IPS-NIHi7 (cell line): ENCODE measurements around the gene CTNNBIP1.
"Not testable (repeated sequence)": the region's sequence is repeated elsewhere in the genome, so short reads cannot be mapped to it uniquely, and the experiment has no call there.

Experiments used
- DNase-seq: peaks from one replicate; pipeline ENCODE4 v3.0.0; 2012; ENCODE audit warnings: mixed read lengths; ENCODE audit errors: extremely low spot score

The CTNNBIP1 gene, protein sequence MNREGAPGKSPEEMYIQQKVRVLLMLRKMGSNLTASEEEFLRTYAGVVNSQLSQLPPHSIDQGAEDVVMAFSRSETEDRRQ

DNA sequence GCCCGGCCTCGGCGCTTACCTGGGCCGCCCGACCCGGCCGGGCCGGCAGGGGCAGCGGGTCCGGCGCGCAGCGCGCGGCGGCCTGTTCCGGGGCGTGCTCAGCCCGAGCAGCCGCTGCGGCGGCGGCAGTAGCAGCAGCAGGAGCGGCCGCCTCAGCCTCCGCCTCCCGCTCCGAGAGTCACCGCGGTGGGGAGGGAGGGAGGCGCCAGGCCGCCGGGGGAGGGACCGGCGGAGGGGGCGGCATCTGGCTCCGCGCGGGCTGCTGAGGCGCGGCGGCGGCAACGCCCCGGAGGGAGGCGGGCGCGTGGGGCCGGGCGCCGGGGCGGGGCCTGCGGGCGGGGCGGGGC lies at the start of gene CTNNBIP1:
Gene CTNNBIP1 (minus strand): TSS at position 194 of the 347 bp plus-strand sequence. CDS start 38,205 bp downstream, outside the sequence.
- no peak for DNase-seq

DNA sequence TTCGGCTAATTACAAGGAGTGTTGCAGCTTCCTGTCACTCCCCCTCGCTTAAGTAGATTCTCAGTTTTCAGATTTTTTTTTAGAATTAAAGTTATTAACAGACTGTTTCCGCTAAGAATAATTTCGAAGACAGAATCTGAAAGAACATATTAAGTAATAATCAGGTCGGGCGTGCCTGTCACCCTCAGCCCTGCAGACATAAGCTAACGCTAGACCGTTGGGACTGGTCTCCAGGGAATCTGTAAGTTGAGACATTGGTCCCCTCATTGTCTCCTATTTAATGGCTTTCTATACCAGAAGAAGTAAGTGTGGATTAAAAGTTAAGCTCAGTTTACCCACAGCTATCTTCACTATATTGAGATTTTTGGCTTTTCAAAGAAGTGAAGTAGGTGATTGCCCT lies 47.7 kb upstream of the CTNNBIP1 start:
- DNase-seq: no peak

DNA sequence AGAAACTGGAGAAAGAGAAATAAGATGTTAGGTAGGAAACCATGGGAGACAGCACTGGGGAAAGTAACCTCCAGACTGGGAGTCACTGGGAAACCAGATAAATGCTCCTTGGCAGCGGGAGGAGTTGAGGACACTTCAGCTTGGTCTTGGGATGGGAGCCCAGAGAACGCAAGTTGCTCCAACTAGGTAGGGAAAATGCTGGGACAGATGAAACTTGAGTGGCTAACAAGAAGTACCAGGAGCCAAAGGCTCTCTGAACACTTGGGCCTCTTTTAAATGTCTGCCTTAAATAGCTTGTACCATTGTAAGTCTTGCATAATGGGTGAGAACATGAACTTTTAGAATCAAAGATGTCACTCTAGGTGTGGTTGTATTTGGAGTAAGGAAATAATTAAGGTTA lies 36.2 kb upstream of the CTNNBIP1 start:
- DNase-seq: no peak

DNA sequence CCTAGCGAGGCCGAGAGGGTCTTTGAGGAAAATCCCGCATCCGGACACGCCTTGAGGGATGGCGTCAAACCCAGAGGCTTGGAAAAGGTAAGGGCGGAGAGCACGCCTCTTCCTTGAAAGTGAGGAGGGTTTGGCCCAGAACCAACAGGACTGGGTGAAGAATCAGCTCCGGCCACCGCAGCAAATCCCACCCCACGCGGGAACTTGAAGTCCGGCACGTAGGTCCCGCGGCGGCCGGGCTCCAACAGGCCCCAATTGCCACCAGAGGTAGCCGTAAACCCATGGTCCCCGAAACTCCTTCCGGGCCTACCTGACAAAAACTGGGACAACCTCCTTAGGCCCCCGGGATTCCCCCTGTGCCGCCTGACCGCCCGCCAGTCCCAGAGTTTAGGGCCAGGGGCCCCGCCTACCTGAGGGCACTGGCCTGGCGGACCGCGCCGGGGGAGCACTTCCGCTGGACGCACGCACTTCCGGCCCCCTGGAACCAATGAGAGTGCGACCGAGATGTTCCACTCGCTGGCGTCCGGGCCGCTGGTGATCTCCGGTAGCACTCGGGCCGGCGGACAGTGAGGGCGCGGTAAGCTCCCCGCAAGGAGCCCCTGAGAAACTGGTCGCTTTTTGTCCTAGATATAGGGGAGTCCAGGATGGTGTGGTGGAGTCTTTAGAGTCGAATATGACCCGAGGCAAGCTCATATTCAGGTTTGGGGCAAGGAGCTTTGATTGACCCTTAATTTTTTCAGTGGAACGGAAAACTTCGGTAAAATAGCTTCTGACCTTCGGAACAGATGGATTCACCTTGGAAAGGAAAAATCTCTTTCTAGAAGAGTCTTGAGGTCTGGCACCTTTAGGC lies 33.1 kb upstream of the CTNNBIP1 start, which contains the start of the genes LZIC and NMNAT1:
Gene LZIC (minus strand): TSS at position 453 of the 850 bp plus-strand sequence. CDS start 6,772 bp downstream, outside the sequence.
Gene NMNAT1 (plus strand): TSS at position 537 of the 850 bp plus-strand sequence. CDS start 28,599 bp downstream, outside the sequence.
- peak; percentile 98 for DNase-seq

DNA sequence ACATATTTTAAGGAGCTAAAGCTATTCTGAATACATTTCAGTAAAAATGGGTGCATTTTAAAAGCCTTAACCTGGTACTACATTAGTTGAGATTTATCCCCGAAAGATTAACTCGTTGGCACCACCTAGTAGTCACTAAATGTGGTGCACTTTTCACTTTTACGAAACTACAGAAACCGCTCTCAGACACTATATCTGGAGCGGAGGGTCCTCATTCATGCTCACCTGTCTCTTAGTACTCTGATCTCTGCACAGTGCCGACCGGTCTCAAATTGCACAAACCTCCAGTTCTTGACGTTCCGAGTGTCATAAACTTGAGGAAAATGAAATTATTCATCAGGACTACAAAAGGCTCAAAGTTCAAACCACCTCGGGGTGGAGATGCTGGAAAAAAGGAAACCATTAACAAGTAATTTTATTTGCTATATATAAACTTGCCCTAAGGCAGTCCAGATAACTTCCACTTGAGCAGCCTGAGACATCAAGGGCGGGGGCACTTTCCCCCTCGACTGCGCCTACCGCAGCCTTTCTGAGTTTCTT lies 32.4 kb upstream of the CTNNBIP1 start:
- DNase-seq: peak; percentile 57

DNA sequence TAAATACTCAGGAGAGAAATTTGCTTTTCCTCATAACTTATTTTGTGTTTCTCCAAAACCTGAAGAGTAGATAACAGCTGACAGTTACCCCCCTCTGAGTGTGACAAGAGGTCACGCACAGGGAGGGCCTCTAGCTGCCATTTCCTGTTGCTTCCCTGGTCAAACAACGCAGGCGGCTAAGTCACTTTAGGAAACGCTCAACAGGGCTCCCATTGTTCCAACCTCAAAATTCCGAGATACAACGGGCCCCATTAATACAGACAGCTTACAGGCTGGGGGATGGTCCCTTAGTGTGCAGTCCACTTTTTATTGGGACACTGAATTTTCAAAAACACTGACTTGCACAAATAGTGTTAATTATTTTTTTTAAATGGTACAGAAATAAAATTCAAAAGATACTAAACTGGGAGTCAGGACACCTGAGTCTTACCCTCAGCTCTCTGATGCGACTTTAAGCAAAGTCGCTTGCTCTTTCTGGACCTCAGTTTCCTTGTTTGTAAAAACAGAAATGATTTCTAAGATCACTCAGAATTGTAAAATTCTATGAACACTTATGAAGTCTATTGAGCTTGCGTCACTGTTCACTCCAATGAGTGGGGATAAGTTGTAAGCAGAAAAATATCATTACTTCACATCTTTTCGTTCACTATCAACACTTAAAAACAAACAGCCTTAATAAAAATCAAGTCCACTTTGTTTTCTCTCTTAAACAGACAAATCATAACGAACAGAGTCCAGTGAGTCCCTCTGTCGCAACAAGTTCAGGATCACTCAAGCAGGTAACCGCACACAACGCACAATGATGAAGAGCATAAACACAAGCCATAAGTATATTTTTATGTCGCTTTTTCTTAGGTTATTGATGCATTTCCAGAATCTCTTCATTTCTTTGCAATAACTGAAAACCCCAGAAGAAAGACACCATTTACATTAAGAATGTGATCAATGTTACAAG lies 19.6 kb upstream of the CTNNBIP1 start:
- DNase-seq: peak; percentile 71

DNA sequence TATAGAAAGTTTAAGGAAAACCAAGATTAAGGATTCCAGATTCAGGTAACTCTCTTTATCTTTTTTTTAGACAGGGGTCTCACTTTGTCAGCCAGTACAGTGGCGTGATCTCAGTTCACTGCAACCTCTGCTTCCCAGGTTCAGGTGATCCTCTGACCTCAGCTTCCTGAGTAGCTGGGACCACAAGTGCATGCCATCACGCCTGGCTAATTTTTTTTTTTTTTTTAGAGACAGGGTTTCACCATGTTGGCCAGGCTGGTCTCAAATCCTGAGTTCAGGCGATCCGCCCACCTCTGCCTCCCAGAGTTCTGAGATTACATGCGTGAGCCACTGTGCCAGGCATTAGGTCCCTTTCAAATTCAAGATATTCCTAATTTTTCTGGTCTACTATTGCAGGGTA lies 17.2 kb upstream of the CTNNBIP1 start:
- DNase-seq: no peak

DNA sequence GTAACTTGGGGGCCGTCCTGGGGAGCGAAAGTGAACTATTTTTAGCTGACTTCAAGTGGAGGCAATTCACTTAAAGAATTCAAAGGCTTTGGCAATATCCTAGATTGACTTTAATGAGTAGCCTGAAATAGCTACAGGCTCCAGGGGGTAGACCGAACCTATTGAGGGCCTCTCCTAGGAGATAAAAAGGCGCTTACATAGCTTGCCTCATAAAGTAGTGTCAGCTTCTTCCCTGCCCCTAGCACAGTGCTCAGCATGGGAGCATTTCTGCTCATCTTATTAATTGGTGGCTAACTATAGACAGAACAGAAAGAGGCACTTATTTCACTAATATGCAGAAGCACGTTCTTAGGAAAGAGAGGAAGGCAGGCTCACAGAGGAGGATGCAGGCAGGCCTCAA lies 12.3 kb upstream of the CTNNBIP1 start:
- DNase-seq: no peak

DNA sequence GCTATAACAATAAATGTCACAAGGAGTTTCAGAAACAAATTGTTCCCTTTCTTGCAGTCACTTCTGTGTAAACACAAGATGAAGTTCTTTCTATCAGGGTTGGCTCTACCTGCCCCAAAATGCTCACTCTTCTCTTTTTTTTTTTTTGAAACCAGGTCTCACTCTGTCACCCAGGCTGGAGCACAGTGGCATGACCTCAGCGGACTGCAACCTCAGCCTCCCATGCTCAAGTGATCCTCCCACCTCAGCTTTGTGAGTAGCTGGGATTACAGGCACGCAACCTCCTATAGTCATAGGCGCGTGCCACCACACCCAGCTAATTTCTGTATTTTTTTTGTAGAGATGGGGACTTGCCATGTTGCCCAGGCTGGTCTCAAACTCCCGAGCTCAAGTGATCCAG lies 10.5 kb upstream of the CTNNBIP1 start:
- DNase-seq: no peak

DNA sequence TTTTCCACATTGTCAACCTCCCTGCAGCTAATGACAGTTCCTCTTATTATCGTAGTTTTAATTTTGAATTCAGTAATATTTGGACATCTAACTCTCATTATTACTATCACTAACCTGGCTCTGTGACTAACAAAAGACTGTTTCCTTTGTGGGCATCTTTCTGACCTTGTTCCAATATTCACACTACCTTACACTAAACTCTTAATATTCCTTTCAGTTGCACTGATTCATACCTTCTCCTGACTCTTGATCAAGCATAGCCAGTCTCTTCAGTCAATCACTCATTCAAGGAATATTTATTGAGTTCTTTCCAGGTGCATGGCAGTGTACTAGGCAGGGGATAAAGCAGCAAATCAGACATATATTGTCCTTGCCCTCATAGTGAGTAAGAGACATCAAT lies 7.8 kb upstream of the CTNNBIP1 start:
- DNase-seq: no peak

DNA sequence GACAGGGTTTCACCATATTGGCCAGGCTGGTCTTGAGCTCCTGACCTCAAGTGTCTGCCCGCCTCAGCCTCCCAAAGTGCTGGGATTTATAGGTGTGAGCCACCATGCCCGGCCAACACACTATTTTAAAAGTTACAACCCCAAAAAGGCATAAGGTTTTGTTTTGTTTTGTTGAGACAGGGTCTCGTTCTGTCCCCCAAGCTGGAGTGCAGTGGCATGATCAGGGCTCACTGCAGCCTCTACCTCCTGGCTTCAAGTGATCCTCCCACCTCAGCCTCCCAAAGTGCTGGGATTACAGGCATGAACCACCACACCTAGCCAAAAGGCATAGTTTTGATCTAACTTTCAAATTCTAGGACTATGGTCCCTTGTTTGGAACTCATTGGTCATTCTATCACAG lies 7.4 kb upstream of the CTNNBIP1 start:
- not testable (repeated sequence) for DNase-seq

DNA sequence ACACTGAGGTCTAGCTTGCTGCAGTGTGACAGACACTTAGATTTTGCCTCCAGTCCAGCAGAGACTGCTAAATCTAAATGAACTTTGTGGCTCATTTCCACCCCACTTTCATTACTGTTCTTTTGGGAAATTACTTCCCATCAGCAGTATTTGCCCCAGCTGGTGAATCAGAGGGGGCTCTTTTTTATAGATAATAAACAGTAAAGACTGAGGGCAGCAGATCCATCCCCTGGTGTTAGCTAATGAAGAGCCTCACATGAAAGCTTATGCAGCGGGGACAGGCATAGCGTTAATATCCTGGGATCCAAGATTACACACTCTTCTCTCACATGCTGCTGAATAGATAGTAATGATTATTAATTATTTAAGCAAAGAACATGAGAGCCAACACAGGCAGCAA lies 6.4 kb upstream of the CTNNBIP1 start:
- DNase-seq: no peak

DNA sequence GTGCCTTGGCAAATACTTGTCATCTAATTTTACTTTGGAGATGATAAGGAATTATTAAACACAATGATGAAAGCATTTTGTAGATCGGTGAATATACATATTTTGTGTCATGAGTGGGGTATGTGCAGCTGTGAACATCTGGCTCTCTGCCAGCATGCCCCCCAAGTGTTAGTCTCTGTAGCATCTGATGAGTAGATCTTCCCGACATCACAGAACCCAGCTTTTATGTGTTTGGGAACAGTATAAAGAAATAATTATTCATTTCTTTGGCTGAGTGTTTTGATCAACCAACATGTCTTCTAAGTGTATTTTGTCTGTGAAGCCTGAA lies 4.5 kb upstream of the CTNNBIP1 start:
- no peak for DNase-seq

DNA sequence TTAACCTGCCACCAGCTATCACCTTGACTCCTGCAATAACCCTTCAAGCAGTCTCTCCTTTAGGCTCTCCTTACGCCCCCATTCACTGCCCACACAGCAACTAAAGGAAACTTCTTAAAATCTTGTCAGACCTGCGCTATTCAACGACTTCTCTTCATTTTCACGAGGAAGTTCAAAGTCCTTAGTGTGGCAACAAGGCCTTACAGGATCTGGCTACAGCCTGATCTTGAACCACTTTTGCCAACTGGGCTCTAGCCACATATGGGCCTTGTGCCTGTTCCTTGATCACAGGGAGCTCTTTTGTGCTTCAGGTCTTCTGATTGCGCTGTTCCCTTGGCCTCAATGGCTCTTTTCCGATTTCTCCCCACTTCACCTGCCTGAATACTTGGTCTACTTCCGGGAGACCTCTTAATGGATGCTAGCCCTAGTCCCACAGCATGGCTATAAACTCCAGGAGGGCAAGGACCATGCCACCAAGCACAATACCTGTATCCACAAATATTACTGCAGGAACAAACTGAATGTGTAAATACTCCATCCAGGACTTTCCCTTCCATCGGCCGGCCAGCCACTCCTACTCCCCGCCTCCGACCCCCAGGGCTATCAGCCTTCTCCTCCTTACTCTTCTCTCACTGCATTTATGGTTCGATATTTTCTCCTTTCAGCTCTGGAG lies 2.3 kb upstream of the CTNNBIP1 start:
- DNase-seq: no peak

DNA sequence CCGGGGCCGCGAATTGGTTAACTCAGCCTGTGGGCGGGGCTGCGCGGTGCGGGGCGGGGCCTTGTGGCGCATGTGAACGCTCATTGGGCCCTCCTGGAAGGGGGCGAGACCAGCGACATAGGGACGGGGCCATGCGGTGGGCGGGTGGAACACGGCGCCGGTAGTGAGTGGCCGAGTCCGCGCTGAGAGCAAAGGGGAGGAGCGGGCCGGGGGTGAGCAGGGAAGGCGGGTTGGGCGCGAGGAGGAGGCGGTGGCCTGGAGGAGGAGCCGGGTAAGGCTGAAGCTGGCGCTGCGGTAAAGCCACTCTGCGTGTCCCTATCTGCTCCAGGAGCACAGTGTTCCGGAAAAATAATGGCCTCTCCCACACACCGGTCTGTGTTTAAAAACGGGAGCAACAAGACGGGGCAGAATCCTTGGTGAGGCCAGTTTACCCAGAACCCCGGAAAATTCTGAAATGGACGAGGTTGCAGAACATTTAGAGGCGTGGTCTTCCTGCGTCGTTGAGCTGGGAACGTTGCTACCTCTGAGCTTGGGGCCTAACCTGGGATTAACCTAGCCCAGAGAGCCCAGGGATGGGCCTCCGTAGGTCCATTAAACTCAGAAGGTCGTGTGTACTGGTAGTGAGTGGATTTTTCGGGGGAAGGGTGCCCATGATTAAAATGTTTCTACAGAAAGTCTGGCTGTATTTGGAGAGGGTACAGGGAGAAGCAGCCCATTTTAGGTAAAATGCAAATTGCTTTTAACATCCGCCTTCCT lies 532 bp upstream of the CTNNBIP1 start:
- peak; percentile 99 for DNase-seq

DNA sequence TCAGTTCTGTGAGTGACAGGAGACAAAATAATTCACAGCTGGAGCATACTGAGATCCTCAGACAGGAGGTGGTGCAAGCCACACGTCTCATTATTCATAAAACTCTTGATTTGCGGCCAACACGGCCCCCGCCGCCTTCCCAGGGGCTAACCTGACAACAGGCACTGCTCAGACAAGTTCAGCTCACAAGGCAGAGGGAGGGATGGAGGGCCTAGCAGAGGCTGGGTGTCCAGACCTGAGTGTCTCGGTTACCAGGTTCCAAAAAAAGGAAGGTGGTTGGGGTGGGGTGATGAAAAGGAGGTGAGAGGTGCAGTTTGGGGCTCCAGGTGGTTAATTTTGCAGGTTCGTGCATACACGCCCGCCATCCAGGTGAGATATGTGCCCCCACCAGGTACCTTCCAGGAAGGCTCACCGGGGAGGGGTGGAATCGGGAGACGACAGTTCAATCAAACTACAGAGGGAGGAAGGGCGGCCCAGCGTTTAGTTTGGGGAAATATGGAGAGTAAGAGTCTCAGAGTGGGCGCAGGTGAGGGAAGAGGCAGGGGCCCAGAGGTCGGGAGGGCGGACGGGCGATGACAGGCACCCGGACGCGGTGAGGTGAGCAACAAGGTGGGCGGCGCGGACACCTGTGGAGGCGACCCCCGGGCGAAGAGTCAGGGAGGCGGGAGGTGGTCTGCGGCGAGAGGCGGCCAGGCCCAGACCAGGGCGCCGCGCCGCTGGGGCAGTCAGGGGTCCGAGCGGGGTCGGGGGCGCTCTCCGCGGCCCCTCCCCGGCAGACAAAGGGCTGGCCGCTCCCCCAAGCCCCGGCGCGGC lies 629 bp downstream of the CTNNBIP1 start:
- peak; percentile 29 for DNase-seq

DNA sequence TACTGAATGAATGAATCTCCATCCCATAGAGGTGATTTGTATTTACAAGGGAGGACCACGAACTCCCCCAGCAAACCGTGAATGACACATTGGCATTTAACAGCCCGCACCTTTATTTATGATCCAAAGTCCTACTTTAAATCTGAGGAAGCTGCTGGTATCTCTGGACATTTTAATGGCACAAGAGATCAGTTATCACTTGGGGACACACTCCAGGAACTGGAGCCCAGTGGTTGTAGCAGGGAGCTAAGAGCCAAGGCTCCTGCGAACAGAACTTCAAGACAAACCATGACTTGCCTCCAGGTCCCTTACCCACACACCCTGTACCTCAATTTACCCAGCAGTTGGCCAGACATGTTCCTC lies 1.2 kb downstream of the CTNNBIP1 start:
- DNase-seq: no peak

DNA sequence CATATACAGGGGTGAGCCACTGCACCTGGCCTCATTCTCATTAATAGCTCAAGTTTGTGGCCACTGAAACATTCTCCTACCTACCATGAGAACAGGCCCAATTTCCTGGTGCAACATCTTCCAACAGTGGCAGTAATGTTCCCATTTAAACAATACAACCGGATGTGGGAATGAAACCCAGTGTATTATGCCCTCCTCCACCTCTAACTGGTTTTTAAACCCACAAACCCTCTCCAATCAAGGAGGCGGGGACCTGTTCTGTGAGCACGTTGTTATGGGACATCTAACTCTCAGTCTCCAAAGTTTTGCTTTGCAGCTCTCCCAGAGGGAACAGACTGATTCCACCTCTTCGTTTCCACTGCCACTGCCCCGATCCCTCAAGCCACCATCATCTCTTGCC lies 2.6 kb downstream of the CTNNBIP1 start:
- DNase-seq: no peak

DNA sequence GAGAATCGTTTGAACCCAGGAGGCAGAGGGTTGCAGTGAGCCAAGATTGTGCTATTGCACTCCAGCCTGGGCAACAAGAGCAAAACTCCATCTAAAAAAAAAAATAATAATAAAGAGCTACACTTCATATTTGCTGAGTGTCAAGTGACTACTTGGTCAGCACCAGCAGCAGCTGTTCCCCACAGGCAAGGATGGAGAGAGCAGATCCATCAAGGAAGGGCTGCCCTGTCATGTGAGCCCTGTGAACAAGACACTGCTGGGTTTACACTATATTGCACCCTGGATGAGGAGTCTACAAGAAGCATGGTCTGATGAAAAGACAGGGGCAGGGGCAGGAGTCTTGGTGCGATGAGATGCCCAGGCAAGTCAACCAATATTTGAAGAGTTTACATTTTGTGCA lies 3.6 kb downstream of the CTNNBIP1 start:
- no peak for DNase-seq

DNA sequence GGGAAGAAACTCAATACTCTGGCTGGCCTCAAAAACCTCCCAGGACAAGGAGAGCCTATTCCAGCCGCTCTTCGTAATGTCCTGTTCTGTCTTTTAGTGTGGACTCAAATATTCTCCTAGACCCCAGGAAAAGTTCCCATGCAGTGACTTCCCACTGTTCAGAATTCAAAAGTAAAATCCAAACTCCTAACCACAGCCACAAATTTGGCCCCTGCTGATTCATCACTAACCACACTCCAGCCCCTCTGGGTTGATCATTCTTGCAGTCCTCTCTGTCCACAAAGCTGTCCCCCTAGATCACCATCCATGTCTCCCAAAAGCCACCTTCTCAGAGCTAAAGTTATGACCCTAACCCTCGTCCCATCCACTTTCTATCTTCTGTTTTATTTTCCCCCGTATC lies 5.1 kb downstream of the CTNNBIP1 start:
- no peak for DNase-seq
